ENCODE results near the gene ASIC1.

Gene ASIC1

DNA sequence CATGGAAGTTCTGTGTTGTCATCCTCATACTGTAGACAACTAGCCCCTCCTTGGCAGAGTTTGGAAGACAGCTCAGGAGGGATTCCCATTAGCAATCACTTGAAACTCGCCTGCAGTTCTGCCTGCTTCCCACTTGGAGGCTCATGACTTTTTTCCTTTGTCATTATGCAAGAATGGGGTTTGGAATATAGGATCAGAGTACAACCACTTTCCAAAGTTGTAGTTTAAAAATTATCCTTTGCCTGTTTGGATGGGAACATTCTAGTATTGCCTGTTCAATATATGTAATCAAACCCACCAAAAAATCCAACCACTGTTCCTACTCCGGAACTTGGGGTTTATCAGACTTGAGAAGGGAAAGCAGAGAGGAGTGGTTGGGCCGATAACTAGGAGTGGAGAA is 44.3 kb downstream of the ASIC1 start:
- no peak overlapping the region for H3K4me3 ChIP-seq (ENCODE audit: low read depth, low read length)
- TF ChIP-seq, protein P1, sequence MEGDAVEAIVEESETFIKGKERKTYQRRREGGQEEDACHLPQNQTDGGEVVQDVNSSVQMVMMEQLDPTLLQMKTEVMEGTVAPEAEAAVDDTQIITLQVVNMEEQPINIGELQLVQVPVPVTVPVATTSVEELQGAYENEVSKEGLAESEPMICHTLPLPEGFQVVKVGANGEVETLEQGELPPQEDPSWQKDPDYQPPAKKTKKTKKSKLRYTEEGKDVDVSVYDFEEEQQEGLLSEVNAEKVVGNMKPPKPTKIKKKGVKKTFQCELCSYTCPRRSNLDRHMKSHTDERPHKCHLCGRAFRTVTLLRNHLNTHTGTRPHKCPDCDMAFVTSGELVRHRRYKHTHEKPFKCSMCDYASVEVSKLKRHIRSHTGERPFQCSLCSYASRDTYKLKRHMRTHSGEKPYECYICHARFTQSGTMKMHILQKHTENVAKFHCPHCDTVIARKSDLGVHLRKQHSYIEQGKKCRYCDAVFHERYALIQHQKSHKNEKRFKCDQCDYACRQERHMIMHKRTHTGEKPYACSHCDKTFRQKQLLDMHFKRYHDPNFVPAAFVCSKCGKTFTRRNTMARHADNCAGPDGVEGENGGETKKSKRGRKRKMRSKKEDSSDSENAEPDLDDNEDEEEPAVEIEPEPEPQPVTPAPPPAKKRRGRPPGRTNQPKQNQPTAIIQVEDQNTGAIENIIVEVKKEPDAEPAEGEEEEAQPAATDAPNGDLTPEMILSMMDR (IDR thresholded peaks at IDR 0.05; ENCODE audit: borderline replicate concordance, insufficient read depth, low read depth, low read length): no peak

DNA sequence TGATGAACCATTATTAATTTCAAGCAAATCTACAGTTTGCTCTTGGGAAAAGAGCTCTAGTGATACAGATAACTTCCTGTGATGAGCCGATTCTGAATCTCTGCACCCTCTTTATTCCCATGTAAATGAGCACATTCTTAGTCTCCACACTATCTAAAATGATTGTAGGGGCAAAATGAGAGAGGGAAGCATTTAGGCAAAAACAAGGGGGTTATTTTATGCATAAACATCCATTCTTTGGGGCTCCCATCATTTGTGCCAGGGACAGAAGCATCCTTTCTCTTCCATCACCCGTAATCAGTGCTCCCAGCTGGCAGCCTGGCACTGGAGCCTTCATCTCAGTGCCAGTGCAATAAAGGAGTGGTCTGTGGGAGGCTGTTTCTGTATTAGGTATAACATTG is 44.7 kb downstream of the ASIC1 start:
- TF ChIP-seq, protein P1 (IDR thresholded peaks at IDR 0.05; ENCODE audit: borderline replicate concordance, insufficient read depth, low read depth, low read length): no peak
- no peak overlapping the region for H3K4me3 ChIP-seq (ENCODE audit: low read depth, low read length)

DNA sequence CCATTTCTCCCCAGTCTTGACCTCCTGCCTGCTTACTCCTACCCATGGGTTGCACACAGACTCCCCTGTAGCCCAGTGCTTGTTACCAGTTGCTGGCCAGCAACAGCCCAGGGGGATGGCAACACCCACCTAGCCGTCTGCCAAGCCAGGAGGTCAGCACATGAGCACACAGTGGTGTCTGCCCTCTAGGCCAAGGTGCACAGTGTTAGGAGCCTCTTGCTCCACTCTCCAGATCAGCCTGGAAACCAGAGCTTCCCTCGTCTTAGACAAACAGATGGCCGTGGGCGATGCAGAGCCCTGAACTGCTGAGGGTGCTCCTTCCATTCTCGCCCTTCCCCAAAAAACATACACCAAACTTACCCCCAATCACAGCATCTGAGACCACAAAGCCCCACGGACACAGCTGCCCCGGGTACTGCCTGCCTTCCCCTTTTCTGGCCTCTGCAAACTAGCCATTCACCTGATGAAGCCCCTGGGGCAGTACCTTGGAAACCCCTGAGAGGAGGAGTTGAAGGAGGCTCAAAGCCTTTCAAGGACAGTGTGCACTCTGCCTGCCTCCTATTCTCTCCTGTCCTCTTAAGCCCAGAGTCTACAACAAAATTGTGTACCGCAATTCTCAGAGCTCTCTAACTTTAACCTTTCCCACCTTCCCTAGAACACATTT is 45.4 kb downstream of the ASIC1 start:
- TF ChIP-seq, protein P1 (IDR thresholded peaks at IDR 0.05; ENCODE audit: borderline replicate concordance, insufficient read depth, low read depth, low read length): no peak
- H3K4me3 ChIP-seq (ENCODE audit: low read depth, low read length): no peak overlapping the region

DNA sequence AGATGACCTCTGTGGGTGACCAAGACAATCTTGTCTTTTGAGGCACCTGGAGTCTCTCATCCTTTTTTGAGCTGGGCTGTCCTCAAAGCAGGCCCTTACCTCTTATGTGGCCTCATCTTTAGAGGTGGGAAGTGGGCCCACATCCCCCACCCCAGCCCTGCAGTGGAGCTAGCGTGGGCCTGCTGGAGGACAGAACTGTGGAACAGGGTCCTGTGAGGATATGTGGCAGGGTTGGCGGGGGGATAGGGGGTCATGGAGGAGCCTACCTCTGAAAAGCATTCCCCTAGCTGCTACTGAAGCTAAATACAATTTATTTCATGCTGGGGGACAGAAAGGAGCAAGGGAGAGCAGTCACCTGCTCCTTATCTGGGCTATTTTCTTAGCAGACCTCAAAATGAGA is 46.0 kb downstream of the ASIC1 start:
- TF ChIP-seq, protein P1 (IDR thresholded peaks at IDR 0.05; ENCODE audit: borderline replicate concordance, insufficient read depth, low read depth, low read length): no peak
- no peak overlapping the region for H3K4me3 ChIP-seq (ENCODE audit: low read depth, low read length)

DNA sequence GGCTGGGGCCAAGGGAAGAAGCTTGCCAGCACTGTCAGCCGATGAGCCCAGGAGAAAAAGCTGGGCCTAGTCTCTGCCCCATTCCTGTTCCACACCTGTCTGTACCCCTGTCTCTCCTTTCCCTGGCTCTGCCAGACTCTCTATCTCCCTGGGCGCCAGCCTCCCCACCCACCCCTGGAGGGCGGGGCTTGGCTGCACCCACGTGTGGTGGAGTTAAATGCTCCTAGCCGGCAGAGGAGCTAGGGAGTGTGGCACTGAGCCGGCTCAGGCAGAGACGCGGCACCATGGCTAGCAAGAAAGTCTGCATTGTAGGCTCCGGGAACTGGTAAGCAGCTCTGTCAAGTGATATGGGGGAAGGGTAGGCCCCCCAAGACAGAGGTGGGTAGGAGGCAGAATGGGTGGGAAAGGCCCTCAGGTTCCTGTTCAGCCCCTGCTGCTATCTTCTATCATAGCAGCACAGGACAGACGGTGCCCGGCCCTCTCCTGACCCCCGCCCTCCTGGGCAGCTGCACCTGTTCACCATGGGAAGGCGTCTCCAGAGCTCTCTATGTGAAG is 46.4 kb downstream of the ASIC1 start, which contains the start of gene GPD1:
Gene GPD1, plus strand, starts transcription at position 242 of the 555 bp plus-strand sequence. Its CDS starts 43 bp downstream, at position 285.
- TF ChIP-seq, protein P1 (IDR thresholded peaks at IDR 0.05; ENCODE audit: borderline replicate concordance, insufficient read depth, low read depth, low read length): no peak
- no peak within 1 kb of the TSS for H3K4me3 ChIP-seq (ENCODE audit: low read depth, low read length)

DNA sequence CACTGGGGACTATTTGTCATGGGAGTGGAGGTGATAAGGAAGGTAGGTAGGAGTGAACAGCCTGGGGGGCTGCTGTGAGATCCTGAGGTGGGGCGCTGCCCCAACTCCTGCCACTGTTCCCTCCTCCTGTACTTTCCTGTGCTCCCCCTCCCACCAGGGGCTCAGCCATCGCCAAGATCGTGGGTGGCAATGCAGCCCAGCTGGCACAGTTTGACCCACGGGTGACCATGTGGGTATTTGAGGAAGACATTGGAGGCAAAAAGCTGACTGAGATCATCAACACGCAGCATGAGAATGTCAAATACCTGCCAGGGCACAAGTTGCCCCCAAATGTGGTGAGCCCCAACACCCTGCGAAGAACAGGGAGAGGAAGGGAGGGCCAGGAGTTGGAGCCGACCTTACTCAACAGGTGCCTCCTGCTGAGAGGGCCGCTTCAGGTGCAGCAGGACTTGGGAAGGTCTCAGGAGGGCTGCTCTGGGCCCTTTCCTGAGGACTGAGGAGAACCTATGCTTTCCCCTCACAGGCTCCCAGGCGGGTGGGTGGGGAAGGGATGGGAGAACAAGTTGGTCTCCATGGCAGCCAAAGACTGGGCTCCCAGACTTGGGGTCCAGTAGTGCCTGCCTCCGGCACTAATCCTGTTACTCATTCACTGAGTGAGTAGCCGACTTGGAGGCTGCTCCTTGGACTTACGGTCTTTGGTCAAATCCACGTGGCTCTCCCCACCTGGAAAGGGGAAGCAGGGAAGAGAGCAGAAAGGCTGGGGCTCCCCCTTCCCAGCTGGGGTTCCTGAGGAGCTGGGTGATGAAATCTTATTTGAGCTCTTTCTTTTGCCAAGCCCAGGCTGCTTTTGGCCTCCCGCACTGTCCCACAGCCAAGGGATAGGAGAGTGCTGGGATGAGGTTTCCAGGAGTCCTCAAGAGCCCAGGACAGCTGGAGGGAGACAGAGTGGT is 47.3 kb downstream of the ASIC1 start:
- TF ChIP-seq, protein P1 (IDR thresholded peaks at IDR 0.05; ENCODE audit: borderline replicate concordance, insufficient read depth, low read depth, low read length): no peak

More for the DNA sequence above, 47.3 kb downstream of the ASIC1 start:
- no peak overlapping the region for H3K4me3 ChIP-seq (ENCODE audit: low read depth, low read length)

Data from GM12875 (cell line).